Loucy (cell line): ENCODE measurements around the gene OR2D2.
"Not testable (repeated sequence)": the region's sequence is repeated elsewhere in the genome, so short reads cannot be mapped to it uniquely, and the experiment has no call there.

Source experiments
- H2AFZ ChIP-seq: fragments of 200-600 bp; sonication (generic); 2 replicates; pipeline ENCODE4 v1.6.0; 2016; ENCODE audit warnings: antibody characterized with exemption, mild to moderate bottlenecking, low read length, moderate library complexity
- H3F3A ChIP-seq: fragments of 200-600 bp; 2 replicates; pipeline ENCODE4 v1.6.0; 2016; ENCODE audit warnings: antibody characterized with exemption, low read depth, mild to moderate bottlenecking
- H3K27me3 ChIP-seq: fragments of 200-600 bp; sonication (generic); 2 replicates; pipeline ENCODE4 v1.6.1; 2014; ENCODE audit warnings: low read length, mild to moderate bottlenecking; ENCODE audit not compliant: insufficient read depth, poor library complexity, severe bottlenecking
- H3K36me3 ChIP-seq: fragments of 200-600 bp; sonication (generic); 2 replicates; pipeline ENCODE4 v1.6.1; 2016; ENCODE audit warnings: low read length; ENCODE audit not compliant: insufficient read depth
- H3K4me1 ChIP-seq: fragments of 200-600 bp; sonication (generic); 2 replicates; pipeline ENCODE4 v1.5.1; 2014; ENCODE audit warnings: low read length, mild to moderate bottlenecking; ENCODE audit not compliant: insufficient read depth, poor library complexity, severe bottlenecking
- H3K4me2 ChIP-seq: fragments of 200-600 bp; sonication (generic); 2 replicates; pipeline ENCODE4 v1.6.0; 2014; ENCODE audit warnings: antibody characterized with exemption, low read length, low read depth, mild to moderate bottlenecking; ENCODE audit not compliant: poor library complexity, severe bottlenecking
- H3K4me3 ChIP-seq: fragments of 200-600 bp; sonication (generic); 2 replicates; pipeline ENCODE4 v1.5.1; 2014; ENCODE audit warnings: low read length, mild to moderate bottlenecking, mixed read lengths; ENCODE audit not compliant: poor library complexity, severe bottlenecking
- H3K79me2 ChIP-seq: fragments of 200-600 bp; sonication (generic); 2 replicates; pipeline ENCODE4 v1.6.1; 2014; ENCODE audit warnings: low read length; ENCODE audit not compliant: insufficient read depth
- H3K9ac ChIP-seq: fragments of 200-600 bp; sonication (generic); 2 replicates; pipeline ENCODE4 v1.6.0; 2014; ENCODE audit warnings: mild to moderate bottlenecking, low read depth, low read length, moderate library complexity; ENCODE audit not compliant: poor library complexity, severe bottlenecking
- H3K9me2 ChIP-seq: fragments of 200-600 bp; sonication (generic); replicated peaks from 2 replicates; pipeline ENCODE4 v1.6.1; 2016; ENCODE audit warnings: low read depth, low read length, mixed read lengths
- H3K9me3 ChIP-seq: fragments of 200-600 bp; sonication (generic); 2 replicates; pipeline ENCODE4 v1.6.1; 2014; ENCODE audit warnings: mild to moderate bottlenecking, antibody characterized with exemption, low read length, low read depth; ENCODE audit not compliant: insufficient read depth
- H4K20me1 ChIP-seq: fragments of 200-600 bp; sonication (generic); 2 replicates; pipeline ENCODE4 v1.6.0; 2014; ENCODE audit warnings: antibody characterized with exemption, low read length, mild to moderate bottlenecking; ENCODE audit not compliant: insufficient read depth, poor library complexity, severe bottlenecking
- EZH2phosphoT487 ChIP-seq: fragments of 200-600 bp; IDR thresholded peaks from 2 replicates; pipeline ENCODE4 v1.6.1; 2018; ENCODE audit warnings: antibody characterized with exemption, mild to moderate bottlenecking, moderate library complexity, borderline replicate concordance
- TF ChIP-seq, protein P1 (sequence below): fragments of 200-600 bp; sonication (generic); conservative IDR thresholded peaks from 2 replicates; pipeline ENCODE4 v1.5.1; 2014; ENCODE audit warnings: mild to moderate bottlenecking, antibody characterized with exemption, low read length

The OR2D2 gene

DNA sequence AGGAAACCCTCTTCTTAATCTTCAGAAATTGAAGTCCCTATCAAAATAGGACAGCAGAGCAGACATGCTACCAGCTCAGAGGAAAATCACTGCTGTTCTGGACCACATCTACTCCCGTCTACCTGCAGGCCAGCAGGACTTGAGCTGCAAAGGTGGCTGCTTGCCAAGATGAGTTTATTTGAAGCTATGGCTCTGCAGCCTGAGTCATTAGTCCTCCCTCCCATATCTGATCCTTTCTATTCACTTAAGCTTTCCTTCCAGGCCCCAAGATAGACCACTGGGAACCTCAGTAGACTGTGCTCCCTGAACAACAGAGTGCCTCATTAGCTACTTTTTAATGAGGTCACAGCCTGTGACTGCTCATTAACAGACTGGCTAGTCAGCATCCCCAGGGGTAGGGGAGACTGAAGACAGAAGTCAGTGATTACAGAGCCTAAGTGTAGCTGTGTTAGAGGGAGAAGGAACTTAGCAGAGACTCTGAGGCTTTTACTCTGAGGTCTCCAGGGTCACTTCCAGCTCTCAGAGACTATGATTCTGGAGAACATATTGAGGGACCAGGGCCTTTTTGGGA lies 36.2 kb downstream of the OR2D2 start:
- Histone ChIP-seq H3K79me2 (no peaks in the 10 kb centered on the region), H3K4me3 (no peak overlapping the region), H3K4me2 (no peak overlapping the region), H4K20me1 (no peaks in the 10 kb centered on the region), H2AFZ (no peak overlapping the region), H3F3A (no peaks in the 10 kb centered on the region), H3K9me3 (no peaks in the 10 kb centered on the region), H3K9ac (no peak overlapping the region), H3K27me3 (no peaks in the 10 kb centered on the region), H3K4me1 (no peaks in the 10 kb centered on the region), H3K36me3 (no peaks in the 10 kb centered on the region), H3K9me2 (no peaks in the 10 kb centered on the region)
- TF ChIP-seq, protein P1, sequence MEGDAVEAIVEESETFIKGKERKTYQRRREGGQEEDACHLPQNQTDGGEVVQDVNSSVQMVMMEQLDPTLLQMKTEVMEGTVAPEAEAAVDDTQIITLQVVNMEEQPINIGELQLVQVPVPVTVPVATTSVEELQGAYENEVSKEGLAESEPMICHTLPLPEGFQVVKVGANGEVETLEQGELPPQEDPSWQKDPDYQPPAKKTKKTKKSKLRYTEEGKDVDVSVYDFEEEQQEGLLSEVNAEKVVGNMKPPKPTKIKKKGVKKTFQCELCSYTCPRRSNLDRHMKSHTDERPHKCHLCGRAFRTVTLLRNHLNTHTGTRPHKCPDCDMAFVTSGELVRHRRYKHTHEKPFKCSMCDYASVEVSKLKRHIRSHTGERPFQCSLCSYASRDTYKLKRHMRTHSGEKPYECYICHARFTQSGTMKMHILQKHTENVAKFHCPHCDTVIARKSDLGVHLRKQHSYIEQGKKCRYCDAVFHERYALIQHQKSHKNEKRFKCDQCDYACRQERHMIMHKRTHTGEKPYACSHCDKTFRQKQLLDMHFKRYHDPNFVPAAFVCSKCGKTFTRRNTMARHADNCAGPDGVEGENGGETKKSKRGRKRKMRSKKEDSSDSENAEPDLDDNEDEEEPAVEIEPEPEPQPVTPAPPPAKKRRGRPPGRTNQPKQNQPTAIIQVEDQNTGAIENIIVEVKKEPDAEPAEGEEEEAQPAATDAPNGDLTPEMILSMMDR: no peak
- no peak for TF ChIP-seq EZH2phosphoT487

- H3K4me1 ChIP-seq, H3K27me3 ChIP-seq, H3F3A ChIP-seq, H3K36me3 ChIP-seq, H4K20me1 ChIP-seq, H2AFZ ChIP-seq, H3K79me2 ChIP-seq, H3K4me3 ChIP-seq, H3K9ac ChIP-seq, H3K4me2 ChIP-seq, H3K9me3 ChIP-seq, H3K9me2 ChIP-seq: not testable (repeated sequence)
Observed at GRCh38 chr11:6854801-6855200, 37.5 kb downstream of the OR2D2 start.

GRCh38 chr11:6850526-6850925 lies 41.8 kb downstream of the OR2D2 start:
- Histone ChIP-seq H3K4me2 (no peak overlapping the region), H2AFZ (no peak overlapping the region), H3K9me3 (no peaks in the 10 kb centered on the region), H3K27me3 (no peaks in the 10 kb centered on the region), H4K20me1 (no peaks in the 10 kb centered on the region), H3K79me2 (no peaks in the 10 kb centered on the region), H3F3A (no peaks in the 10 kb centered on the region), H3K9ac (no peak overlapping the region), H3K36me3 (no peaks in the 10 kb centered on the region), H3K9me2 (no peaks in the 10 kb centered on the region), H3K4me1 (no peaks in the 10 kb centered on the region), H3K4me3 (no peak overlapping the region)
- TF ChIP-seq EZH2phosphoT487: no peak
- TF ChIP-seq, protein P1: no peak

DNA sequence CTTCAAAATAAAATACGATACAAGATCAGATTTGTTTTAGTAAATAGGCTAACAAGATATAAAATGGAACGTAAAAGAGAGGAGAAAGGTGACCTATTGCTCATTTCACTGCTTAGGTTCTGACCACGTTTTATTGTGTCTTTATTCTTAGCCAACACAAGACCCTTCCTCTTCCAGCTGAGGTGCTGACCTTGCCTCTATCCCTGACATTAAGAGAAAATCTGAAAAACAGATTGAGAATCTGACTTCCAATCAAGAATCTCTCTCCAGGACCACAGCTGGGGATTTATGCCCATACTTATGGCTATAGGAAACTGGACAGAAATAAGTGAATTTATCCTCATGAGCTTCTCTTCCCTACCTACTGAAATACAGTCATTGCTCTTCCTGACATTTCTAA lies 46.9 kb downstream of the OR2D2 start, which contains the start of gene OR10A5:
OR10A5 (plus strand) TSS at position 301 of the 400 bp plus-strand sequence; CDS start at position 301, 0 bp downstream.
- H3K4me2 ChIP-seq: no peak within 1 kb of the TSS
- no peak within 1 kb of the TSS for H3K9ac ChIP-seq
- H3K4me1 ChIP-seq: no peaks in the 10 kb centered on the region
- no peaks in the 10 kb centered on the region for H3K27me3 ChIP-seq
- H3K4me3 ChIP-seq: no peak within 1 kb of the TSS
- H3K9me3 ChIP-seq: no peaks in the 10 kb centered on the region
- no peaks in the 10 kb centered on the region for H4K20me1 ChIP-seq
- no peaks in the 10 kb centered on the region for H3K79me2 ChIP-seq
- TF ChIP-seq, protein P1: no peak
- no peak for TF ChIP-seq EZH2phosphoT487
- no peaks in the 10 kb centered on the region for H3F3A ChIP-seq
- no peak within 1 kb of the TSS for H2AFZ ChIP-seq
- no peaks in the 10 kb centered on the region for H3K36me3 ChIP-seq
- H3K9me2 ChIP-seq: no peaks in the 10 kb centered on the region
